ENCODE data around the gene NPAS2.

NPAS2 gene

DNA sequence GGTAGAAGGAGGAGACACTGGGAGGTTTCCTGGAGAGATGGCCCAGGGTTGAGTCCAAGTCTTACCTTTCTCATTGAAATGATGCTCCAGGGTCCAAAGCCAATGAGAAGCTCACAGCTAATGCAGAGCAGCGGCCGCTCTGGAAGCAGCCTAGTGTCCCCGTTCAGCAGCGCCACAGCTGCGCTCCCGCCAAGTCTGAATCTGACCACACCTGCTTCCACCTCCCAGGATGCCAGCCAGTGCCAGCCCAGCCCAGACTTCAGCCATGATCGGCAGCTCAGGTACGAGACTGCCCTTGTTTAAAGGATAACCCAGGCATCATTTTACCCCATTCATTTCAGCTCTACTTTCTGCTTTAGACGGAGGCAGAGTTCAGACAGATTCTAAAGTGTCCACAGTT lies 170.2 kb downstream of the NPAS2 start:
- TF ChIP-seq, protein P1, sequence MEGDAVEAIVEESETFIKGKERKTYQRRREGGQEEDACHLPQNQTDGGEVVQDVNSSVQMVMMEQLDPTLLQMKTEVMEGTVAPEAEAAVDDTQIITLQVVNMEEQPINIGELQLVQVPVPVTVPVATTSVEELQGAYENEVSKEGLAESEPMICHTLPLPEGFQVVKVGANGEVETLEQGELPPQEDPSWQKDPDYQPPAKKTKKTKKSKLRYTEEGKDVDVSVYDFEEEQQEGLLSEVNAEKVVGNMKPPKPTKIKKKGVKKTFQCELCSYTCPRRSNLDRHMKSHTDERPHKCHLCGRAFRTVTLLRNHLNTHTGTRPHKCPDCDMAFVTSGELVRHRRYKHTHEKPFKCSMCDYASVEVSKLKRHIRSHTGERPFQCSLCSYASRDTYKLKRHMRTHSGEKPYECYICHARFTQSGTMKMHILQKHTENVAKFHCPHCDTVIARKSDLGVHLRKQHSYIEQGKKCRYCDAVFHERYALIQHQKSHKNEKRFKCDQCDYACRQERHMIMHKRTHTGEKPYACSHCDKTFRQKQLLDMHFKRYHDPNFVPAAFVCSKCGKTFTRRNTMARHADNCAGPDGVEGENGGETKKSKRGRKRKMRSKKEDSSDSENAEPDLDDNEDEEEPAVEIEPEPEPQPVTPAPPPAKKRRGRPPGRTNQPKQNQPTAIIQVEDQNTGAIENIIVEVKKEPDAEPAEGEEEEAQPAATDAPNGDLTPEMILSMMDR (conservative IDR thresholded peaks at IDR 0.05) = no peak
- TF ChIP-seq ZFX (IDR thresholded peaks at IDR 0.05) = no peak
- H3K27ac ChIP-seq = no peak overlapping the region

DNA sequence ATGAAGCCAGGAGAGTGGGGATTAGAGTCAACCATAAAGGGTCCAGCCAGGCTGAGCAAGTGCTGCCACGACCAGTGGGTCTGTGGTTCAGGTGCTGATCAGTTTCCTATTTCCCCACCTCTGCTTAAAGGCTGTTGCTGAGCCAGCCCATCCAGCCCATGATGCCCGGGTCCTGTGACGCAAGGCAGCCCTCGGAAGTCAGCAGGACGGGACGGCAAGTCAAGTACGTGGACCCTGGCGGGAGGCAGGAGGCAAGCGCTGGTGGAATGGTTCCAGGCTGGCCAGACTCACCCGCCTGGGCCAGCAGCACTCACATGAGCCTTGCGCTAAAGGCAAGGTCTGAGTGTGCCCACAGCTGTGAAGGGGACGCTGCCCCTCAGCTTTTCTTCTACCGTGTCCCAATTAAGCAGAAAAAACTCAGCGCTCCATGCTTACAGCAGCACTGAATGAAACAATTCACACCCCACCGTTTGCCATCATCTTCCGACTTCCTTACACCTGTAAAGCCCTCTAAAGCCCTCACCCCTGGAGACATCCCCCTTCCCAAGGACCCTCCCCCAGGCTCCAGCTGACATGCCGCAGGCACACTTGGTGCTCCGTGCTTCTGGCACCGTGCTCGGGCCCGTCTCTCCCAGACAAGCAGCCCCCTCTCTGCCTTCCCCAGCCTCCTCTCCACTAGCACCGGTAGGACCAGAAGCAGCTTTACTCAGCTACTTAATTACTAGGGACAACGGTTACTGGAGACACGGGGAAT lies 170.9 kb downstream of the NPAS2 start:
- TF ChIP-seq, protein P1 (conservative IDR thresholded peaks at IDR 0.05) = no peak
- no peak for TF ChIP-seq ZFX (IDR thresholded peaks at IDR 0.05)
- H3K27ac ChIP-seq = no peak overlapping the region

DNA sequence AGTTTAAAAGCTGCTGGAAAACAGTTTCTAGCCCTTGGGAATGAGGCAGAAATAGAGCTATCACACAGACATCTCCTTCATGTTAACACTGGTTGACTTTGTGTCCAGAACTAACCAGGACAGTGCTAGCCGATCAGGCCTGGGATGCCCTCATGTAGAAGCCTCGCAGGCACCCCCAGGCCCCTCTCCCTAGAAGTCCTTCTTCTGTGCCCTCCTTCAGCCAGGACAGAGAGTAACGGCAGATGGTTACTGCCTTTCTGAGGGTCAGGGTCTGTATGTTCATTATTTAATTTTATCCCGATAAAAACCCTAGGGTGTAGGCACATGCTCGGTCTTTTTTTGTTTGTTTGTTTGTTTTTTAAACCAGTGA lies 171.4 kb downstream of the NPAS2 start:
- TF ChIP-seq, protein P1 (conservative IDR thresholded peaks at IDR 0.05) = no peak
- no peak for TF ChIP-seq ZFX (IDR thresholded peaks at IDR 0.05)

DNA sequence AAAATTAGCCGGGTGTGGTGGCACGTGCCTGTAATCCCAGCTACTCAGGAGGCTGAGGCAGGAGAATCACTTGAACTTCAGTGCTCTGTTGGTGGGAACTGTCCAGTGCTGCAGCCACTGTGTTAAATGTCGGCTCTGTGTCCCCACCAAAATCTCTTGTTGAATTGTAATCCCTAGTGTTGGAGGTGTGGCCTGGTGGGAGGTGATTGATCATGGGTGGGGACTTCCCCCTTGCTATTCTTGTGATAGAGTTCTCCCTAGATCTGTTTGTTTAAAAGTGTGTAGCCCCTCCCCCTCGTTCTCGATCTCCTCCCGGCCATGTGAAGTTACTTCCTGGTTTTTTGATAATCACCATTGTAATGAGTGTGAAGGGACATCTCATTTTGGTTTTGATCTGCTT lies 172.3 kb downstream of the NPAS2 start:
- no peak overlapping the region for H3K27ac ChIP-seq
- no peak for TF ChIP-seq ZFX (IDR thresholded peaks at IDR 0.05)
- TF ChIP-seq, protein P1 (conservative IDR thresholded peaks at IDR 0.05) = no peak

More for the DNA sequence above, 171.4 kb downstream of the NPAS2 start:
- no peak overlapping the region for H3K27ac ChIP-seq

DNA sequence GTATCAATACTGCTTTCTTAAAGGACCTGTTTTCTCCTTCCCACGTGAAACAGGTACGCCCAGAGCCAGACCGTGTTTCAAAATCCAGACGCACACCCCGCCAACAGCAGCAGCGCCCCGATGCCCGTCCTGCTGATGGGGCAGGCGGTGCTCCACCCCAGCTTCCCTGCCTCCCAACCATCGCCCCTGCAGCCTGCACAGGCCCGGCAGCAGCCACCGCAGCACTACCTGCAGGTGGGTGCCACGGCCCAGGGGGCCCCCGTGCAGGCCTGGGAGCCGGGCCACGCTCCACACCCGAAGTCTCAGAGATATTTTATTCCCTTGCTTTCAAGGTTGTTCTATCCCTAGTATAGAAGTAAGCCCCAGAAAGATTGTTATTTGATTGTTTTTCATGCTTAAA lies 173.4 kb downstream of the NPAS2 start:
- no peak overlapping the region for H3K27ac ChIP-seq
- TF ChIP-seq, protein P1 (conservative IDR thresholded peaks at IDR 0.05) = no peak
- no peak for TF ChIP-seq ZFX (IDR thresholded peaks at IDR 0.05)

DNA sequence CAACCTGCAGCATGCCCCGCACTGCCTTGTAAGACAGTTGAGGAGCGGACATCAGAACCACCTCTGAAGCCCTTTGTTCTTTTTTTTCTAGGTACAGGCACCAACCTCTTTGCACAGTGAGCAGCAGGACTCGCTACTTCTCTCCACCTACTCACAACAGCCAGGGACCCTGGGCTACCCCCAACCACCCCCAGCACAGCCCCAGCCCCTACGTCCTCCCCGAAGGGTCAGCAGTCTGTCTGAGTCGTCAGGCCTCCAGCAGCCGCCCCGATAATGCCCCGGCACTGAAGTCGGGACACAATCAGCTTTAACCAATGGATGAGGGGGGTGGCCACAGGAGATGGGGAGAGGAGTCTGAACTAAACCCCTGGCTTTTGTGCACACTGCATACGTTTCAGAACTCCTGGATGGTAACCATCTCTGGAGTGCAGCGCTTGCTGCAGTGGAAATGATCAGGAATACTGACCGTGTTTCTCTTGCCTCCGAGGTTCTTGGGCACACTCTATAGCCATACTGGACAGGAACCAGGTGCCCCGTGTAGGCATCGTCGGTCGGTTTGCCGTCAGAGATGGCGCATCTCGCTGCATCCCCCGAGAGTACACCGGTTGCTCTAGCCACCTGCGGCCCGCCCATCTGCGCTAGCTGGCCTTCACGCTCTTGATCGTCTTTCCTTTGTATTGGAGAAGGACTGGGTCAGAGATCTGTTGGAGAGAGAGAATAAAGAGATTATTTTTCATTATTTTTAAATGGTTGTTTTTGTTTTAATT lies 175.6 kb downstream of the NPAS2 start:
- TF ChIP-seq, protein P1 (conservative IDR thresholded peaks at IDR 0.05) = no peak
- no peak for TF ChIP-seq ZFX (IDR thresholded peaks at IDR 0.05)
- no peak overlapping the region for H3K27ac ChIP-seq

DNA sequence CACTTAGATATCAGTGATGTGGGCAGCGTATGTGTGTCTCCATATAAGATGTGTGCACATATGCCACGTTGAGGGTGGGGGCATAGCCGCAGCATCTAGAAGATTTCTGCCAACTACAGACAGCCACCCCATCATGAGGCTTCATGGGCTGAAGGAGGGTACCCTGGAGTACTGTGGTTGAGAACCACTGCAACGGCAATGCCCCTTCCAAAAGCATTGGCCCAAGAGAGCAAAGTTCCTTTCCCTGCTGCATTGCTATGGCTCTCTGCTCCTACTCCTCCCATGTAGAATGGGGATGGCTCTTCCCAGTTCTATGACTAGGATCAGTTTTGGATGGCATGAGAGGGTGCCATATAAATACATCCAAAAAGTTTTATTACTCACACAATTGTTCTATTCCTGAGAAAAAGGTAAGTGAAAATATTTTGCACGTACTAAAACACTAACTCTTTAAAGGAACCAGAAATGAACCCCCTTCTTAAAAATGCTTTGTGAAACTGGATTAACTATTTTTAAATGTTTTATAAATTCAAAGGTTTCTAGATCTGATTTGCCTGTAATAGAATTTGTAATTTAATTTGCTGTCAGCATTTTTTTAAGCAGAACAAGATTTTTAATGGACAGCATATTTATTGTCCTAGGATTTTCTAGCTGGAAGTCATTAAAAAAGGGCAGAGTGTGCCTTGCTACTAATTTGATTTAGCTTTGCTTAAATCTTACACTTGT lies 177.7 kb downstream of the NPAS2 start:
- H3K27ac ChIP-seq = no peak overlapping the region
- TF ChIP-seq ZFX (IDR thresholded peaks at IDR 0.05) = no peak

All from C4-2B (cell line).